Brain microvascular endothelial cell (primary cell): ENCODE measurements around the gene KRT74.

Experiments
- DNase-seq: peaks from one replicate; pipeline ENCODE4 v3.0.0-alpha.2; 2020
- H3K27ac ChIP-seq: fragments of 250-450 bp; sonication (Bioruptor Pico); 2 replicates; pipeline ENCODE4 v1.5.1; 2020; ENCODE audit warnings: mild to moderate bottlenecking, moderate library complexity
- H3K27me3 ChIP-seq: fragments of 250-450 bp; sonication (Bioruptor Pico); replicated peaks from 2 replicates; pipeline ENCODE4 v1.5.1; 2020; ENCODE audit warnings: mild to moderate bottlenecking
- H3K36me3 ChIP-seq: fragments of 250-450 bp; sonication (Bioruptor Pico); replicated peaks from 2 replicates; pipeline ENCODE4 v1.5.1; 2020; ENCODE audit warnings: mild to moderate bottlenecking
- H3K4me3 ChIP-seq: 2 replicates; pipeline ENCODE4 v1.5.1; 2011; ENCODE audit warnings: low read depth, mild to moderate bottlenecking, control low read depth, low read length, moderate library complexity
- CTCF ChIP-seq: IDR thresholded peaks from 2 replicates; pipeline ENCODE4 v1.5.1; 2011; ENCODE audit warnings: low read depth, mild to moderate bottlenecking, moderate library complexity, low read length, control low read depth, inconsistent platforms; ENCODE audit errors: missing control alignments
- in situ Hi-C: cut with HindIII; loops from 2 replicates; pipeline ENCODE4 v1.10.0; 2017; ENCODE audit warnings: low sequenced_read_pairs, low pct_ligation_motif_present

The KRT74 gene

GRCh38 chr12:52606581-52607218 lies 33.1 kb upstream of the KRT74 start:
- H3K27me3 ChIP-seq, result peaks cover 17% of the 10 kb centered on the region
- no peak for TF ChIP-seq CTCF

GRCh38 chr12:52606096-52606495 lies 32.5 kb upstream of the KRT74 start:
- in situ Hi-C loops, result no loop called here
- H3K27me3 ChIP-seq, result peaks cover 20% of the 10 kb centered on the region
- TF ChIP-seq CTCF, result no peak
- no peaks in the 10 kb centered on the region for H3K36me3 ChIP-seq
- no peak overlapping the region for H3K27ac ChIP-seq
- no peak for DNase-seq
- H3K4me3 ChIP-seq, result no peak overlapping the region

More at GRCh38 chr12:52606581-52607218, 33.1 kb upstream of the KRT74 start:
- DNase-seq, result no peak
- in situ Hi-C loops, result no loop called here
- Histone ChIP-seq H3K27ac (no peak overlapping the region), H3K4me3 (no peak overlapping the region), H3K36me3 (no peaks in the 10 kb centered on the region)

- H3K4me3 ChIP-seq, result no peak overlapping the region
- H3K27me3 ChIP-seq, result peaks cover 25% of the 10 kb centered on the region
- H3K36me3 ChIP-seq, result no peaks in the 10 kb centered on the region
- TF ChIP-seq CTCF, result no peak
- in situ Hi-C loops, result no loop called here
- H3K27ac ChIP-seq, result no peak overlapping the region
- DNase-seq, result no peak
Measured at GRCh38 chr12:52605542-52605941, 31.9 kb upstream of the KRT74 start.

GRCh38 chr12:52604859-52605258 lies 31.2 kb upstream of the KRT74 start:
- no peak for DNase-seq
- no peak for TF ChIP-seq CTCF
- H3K36me3 ChIP-seq, result no peaks in the 10 kb centered on the region
- in situ Hi-C loops, result no loop called here
- H3K27ac ChIP-seq, result no peak overlapping the region
- peaks cover 28% of the 10 kb centered on the region for H3K27me3 ChIP-seq
- H3K4me3 ChIP-seq, result no peak overlapping the region

GRCh38 chr12:52603314-52603713 lies 29.7 kb upstream of the KRT74 start:
- no peak for DNase-seq
- in situ Hi-C loops, result no loop called here
- TF ChIP-seq CTCF, result no peak
- H3K27me3 ChIP-seq, result peaks cover 33% of the 10 kb centered on the region
- H3K4me3 ChIP-seq, result no peak overlapping the region
- no peaks in the 10 kb centered on the region for H3K36me3 ChIP-seq
- H3K27ac ChIP-seq, result no peak overlapping the region

GRCh38 chr12:52602552-52602951 lies 28.9 kb upstream of the KRT74 start:
- H3K27me3 ChIP-seq, result peaks cover 38% of the 10 kb centered on the region
- TF ChIP-seq CTCF, result no peak
- H3K4me3 ChIP-seq, result no peak overlapping the region
- H3K27ac ChIP-seq, result no peak overlapping the region
- in situ Hi-C loops, result no loop called here
- DNase-seq, result no peak
- H3K36me3 ChIP-seq, result no peaks in the 10 kb centered on the region
